ENCODE measurements around the gene APH1B.

Gene APH1B

GRCh38 chr15:63264688-63265293 lies 12.6 kb upstream of the APH1B start:
- no peaks in the 10 kb centered on the region for H3K27me3 ChIP-seq (ENCODE audit: insufficient read depth, poor library complexity, severe bottlenecking)
- H3K4me1 ChIP-seq (ENCODE audit: insufficient read depth, poor library complexity, severe bottlenecking): no peaks in the 10 kb centered on the region
- H3K27ac ChIP-seq (ENCODE audit: poor library complexity, severe bottlenecking): no peak overlapping the region
- H3K36me3 ChIP-seq (ENCODE audit: low read depth): peaks cover 22% of the 10 kb centered on the region
- H3K9me3 ChIP-seq (ENCODE audit: severe bottlenecking): no peaks in the 10 kb centered on the region
- TF ChIP-seq CTCF (IDR thresholded peaks at IDR 0.05; ENCODE audit: poor library complexity, severe bottlenecking): no peak
- no peak overlapping the region for H3K4me3 ChIP-seq (ENCODE audit: severe bottlenecking)
- no peak for ATAC-seq (ENCODE audit: low read depth)
- DNase-seq (ENCODE audit: low spot score): no peak

- no peak for ATAC-seq (ENCODE audit: low read depth)
- H3K36me3 ChIP-seq (ENCODE audit: low read depth): no peaks in the 10 kb centered on the region; the same call in 1 of the 2 replicates
- H3K9me3 ChIP-seq (ENCODE audit: severe bottlenecking): no peaks in the 10 kb centered on the region
- no peak overlapping the region for H3K27ac ChIP-seq (ENCODE audit: poor library complexity, severe bottlenecking)
- TF ChIP-seq CTCF (IDR thresholded peaks at IDR 0.05; ENCODE audit: poor library complexity, severe bottlenecking): no peak
- no peak overlapping the region for H3K4me3 ChIP-seq (ENCODE audit: severe bottlenecking)
- no peak for DNase-seq (ENCODE audit: low spot score)
- peaks cover 10% of the 10 kb centered on the region for H3K4me1 ChIP-seq (ENCODE audit: insufficient read depth, poor library complexity, severe bottlenecking)
- no peaks in the 10 kb centered on the region for H3K27me3 ChIP-seq (ENCODE audit: insufficient read depth, poor library complexity, severe bottlenecking)
These were observed 3.0 kb upstream of the APH1B start for GRCh38 chr15:63274427-63274826.

GRCh38 chr15:63276342-63277037 lies 915 bp upstream of the APH1B start:
- Histone ChIP-seq H3K4me3 (ENCODE audit: severe bottlenecking) (peak overlapping the region; percentile 70), H3K27me3 (ENCODE audit: insufficient read depth, poor library complexity, severe bottlenecking) (no peaks in the 10 kb centered on the region), H3K27ac (ENCODE audit: poor library complexity, severe bottlenecking) (no peak overlapping the region), H3K36me3 (ENCODE audit: low read depth) (no peaks in the 10 kb centered on the region; the same call in 1 of the 2 replicates), H3K9me3 (ENCODE audit: severe bottlenecking) (no peaks in the 10 kb centered on the region), H3K4me1 (ENCODE audit: insufficient read depth, poor library complexity, severe bottlenecking) (peaks cover 10% of the 10 kb centered on the region)
- DNase-seq (ENCODE audit: low spot score): no peak
- ATAC-seq (ENCODE audit: low read depth): peak; percentile 15
- TF ChIP-seq CTCF (IDR thresholded peaks at IDR 0.05; ENCODE audit: poor library complexity, severe bottlenecking): no peak

DNA sequence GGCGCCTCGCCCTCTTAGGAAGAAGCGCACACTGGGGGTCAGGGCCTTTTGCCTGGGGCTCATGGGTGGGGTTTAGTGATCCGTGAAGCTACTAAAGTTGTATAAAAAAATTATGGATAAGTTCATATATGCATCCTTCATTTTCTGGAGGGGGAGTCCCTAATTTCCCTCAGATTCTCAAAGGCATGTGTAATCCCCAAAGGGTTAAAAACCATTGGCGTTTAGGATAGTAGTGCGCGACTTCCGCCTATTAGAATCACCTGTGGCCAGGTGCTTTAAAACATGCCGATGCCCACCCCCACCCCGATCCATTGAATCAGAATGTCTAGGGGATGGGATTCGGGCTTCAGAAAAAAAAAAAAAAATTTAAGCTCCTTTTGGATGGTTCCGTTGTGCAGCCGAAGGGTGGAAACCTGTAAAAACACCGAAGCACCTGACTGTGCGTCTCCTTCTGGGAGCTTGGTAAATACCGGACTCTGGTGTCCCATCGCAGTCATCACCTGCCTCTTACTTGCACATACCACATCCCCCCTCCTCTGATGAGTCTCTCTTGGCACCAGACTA lies 570 bp downstream of the APH1B start:
- no peaks in the 10 kb centered on the region for H3K27me3 ChIP-seq (ENCODE audit: insufficient read depth, poor library complexity, severe bottlenecking)
- ATAC-seq (ENCODE audit: low read depth) (peak; percentile 39; the same call in 1 of the 3 replicates), DNase-seq (ENCODE audit: low spot score) (no peak)
- TF ChIP-seq CTCF (IDR thresholded peaks at IDR 0.05; ENCODE audit: poor library complexity, severe bottlenecking): peak; percentile 20
- H3K9me3 ChIP-seq (ENCODE audit: severe bottlenecking): no peaks in the 10 kb centered on the region
- H3K4me3 ChIP-seq (ENCODE audit: severe bottlenecking): peak overlapping the region; percentile 70
- no peak overlapping the region for H3K27ac ChIP-seq (ENCODE audit: poor library complexity, severe bottlenecking)
- no peaks in the 10 kb centered on the region; the same call in 1 of the 2 replicates for H3K36me3 ChIP-seq (ENCODE audit: low read depth)
- peaks cover 10% of the 10 kb centered on the region for H3K4me1 ChIP-seq (ENCODE audit: insufficient read depth, poor library complexity, severe bottlenecking)
